H1 (cell line): ENCODE measurements around the gene ZNF284.

Source experiments
- ATF3 ChIP-seq: IDR thresholded peaks from 2 replicates; pipeline ENCODE4 v1.6.1; 2011; ENCODE audit warnings: low read depth, mild to moderate bottlenecking, low read length; ENCODE audit not compliant: insufficient read depth
- EGR1 ChIP-seq: IDR thresholded peaks from 2 replicates; pipeline ENCODE4 v1.6.1; 2011; ENCODE audit warnings: low read depth, low read length, borderline replicate concordance
- MAX ChIP-seq: IDR thresholded peaks from 2 replicates; pipeline ENCODE4 v1.6.1; 2012; ENCODE audit warnings: inconsistent platforms
- POLR2A ChIP-seq, 2 experiments: IDR thresholded peaks; 1 replicate in 1 of 2; 2 replicates in 1 of 2; pipeline ENCODE4 v1.6.1; 2011; ENCODE audit warnings: low read depth in 2 of 2, low read length in 2 of 2, mild to moderate bottlenecking in 2 of 2; ENCODE audit errors: control extremely low read depth in 1 of 2
- TEAD4 ChIP-seq: IDR thresholded peaks from 2 replicates; pipeline ENCODE4 v1.6.1; 2012; ENCODE audit warnings: low read depth, low read length, inconsistent platforms, mixed read lengths
- TF ChIP-seq, protein P1 (sequence below): IDR thresholded peaks from 2 replicates; pipeline ENCODE4 v1.6.1; 2011; ENCODE audit warnings: low read length, improper control_type of control experiment
- TF ChIP-seq, protein P2 (sequence below), 3 experiments: IDR thresholded peaks; 1 replicate in 2 of 3; 2 replicates in 1 of 3; pipeline versions ENCODE4 v1.5.1 to v1.6.1; 2011; ENCODE audit warnings: low read length in 3 of 3, mild to moderate bottlenecking in 3 of 3, inconsistent platforms in 2 of 3, low read depth in 1 of 3, moderate library complexity in 1 of 3; ENCODE audit not compliant: insufficient read depth in 1 of 3; ENCODE audit errors: control extremely low read depth in 1 of 3

- TF ChIP-seq MAX (0 out of 2 replicates have a peak, but pooled peaks have one; percentile 15), POLR2A (IDR thresholded peaks at IDR 0.05; ENCODE audit: control extremely low read depth in 1 of 2, low read depth in 2 of 2, low read length in 2 of 2) (peak in 1 of 2 experiments; percentile 67; a peak in 2 of 3 replicates), ATF3 (no peak), TEAD4 (no peak), EGR1 (no peak)
- TF ChIP-seq, protein P1, sequence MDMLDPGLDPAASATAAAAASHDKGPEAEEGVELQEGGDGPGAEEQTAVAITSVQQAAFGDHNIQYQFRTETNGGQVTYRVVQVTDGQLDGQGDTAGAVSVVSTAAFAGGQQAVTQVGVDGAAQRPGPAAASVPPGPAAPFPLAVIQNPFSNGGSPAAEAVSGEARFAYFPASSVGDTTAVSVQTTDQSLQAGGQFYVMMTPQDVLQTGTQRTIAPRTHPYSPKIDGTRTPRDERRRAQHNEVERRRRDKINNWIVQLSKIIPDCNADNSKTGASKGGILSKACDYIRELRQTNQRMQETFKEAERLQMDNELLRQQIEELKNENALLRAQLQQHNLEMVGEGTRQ = no peak
- TF ChIP-seq, protein P2, sequence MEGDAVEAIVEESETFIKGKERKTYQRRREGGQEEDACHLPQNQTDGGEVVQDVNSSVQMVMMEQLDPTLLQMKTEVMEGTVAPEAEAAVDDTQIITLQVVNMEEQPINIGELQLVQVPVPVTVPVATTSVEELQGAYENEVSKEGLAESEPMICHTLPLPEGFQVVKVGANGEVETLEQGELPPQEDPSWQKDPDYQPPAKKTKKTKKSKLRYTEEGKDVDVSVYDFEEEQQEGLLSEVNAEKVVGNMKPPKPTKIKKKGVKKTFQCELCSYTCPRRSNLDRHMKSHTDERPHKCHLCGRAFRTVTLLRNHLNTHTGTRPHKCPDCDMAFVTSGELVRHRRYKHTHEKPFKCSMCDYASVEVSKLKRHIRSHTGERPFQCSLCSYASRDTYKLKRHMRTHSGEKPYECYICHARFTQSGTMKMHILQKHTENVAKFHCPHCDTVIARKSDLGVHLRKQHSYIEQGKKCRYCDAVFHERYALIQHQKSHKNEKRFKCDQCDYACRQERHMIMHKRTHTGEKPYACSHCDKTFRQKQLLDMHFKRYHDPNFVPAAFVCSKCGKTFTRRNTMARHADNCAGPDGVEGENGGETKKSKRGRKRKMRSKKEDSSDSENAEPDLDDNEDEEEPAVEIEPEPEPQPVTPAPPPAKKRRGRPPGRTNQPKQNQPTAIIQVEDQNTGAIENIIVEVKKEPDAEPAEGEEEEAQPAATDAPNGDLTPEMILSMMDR (IDR thresholded peaks at IDR 0.05; ENCODE audit: control extremely low read depth in 1 of 3, insufficient read depth in 1 of 3, low read depth in 1 of 3, low read length in 3 of 3) = no peak
Observed at GRCh38 chr19:44025217-44025936, 46.6 kb upstream of the ZNF284 start, which contains the start of gene ZNF222.
